ENCODE measurements around the gene TPBGL. TPM values are rescaled to one million over a fixed set of nuclear protein-coding genes. Genes with fewer than 3 reads are reported as not detected.
A peak's percentile ranks its signal among the peaks of the same experiment; 100 is the strongest.

Gene TPBGL
- total and polyA plus RNA-seq, 3 experiments from 2014 or later, result 0.09 to 0.23 TPM; not detected in 1

- Histone ChIP-seq H3K36me3 (ENCODE audit: insufficient read depth, low read length) (no peaks in the 10 kb centered on the region), H3K9me3 (ENCODE audit: low read length) (no peaks in the 10 kb centered on the region), H3K27ac (ENCODE audit: low read depth, low read length) (no peak overlapping the region), H3K4me3 (ENCODE audit: low read length) (no peak overlapping the region), H3K4me1 (ENCODE audit: insufficient read depth, low read length) (no peaks in the 10 kb centered on the region), H3K27me3 (ENCODE audit: insufficient read depth, low read length, poor library complexity, severe bottlenecking) (no peaks in the 10 kb centered on the region)
- no peak overlapping the region for H3K4me3 Mint-ChIP-seq
- peaks cover 0 to 1% (median 0%) of the 10 kb centered on the region in 3 donors for H3K36me3 Mint-ChIP-seq
- no peak overlapping the region for H3K27ac Mint-ChIP-seq
- DNase-seq, result no peak
- ChIA-PET CTCF (interaction anchor here (1.3 to 1.4 kb wide), 2 partner anchors 10 to 74 kb away, joined by 4 to 9 read pairs; no protein-coding TSS in a partner anchor), POLR2A (no interaction called here)
- peaks cover 24 to 61% of the 10 kb centered on the region in 2 donors for H3K27me3 Mint-ChIP-seq
- H3K9me3 Mint-ChIP-seq, result peaks cover 0 to 7% (median 0%) of the 10 kb centered on the region in 5 donors
- no peaks in the 10 kb centered on the region for H3K4me1 Mint-ChIP-seq
These were observed 25.7 kb upstream of the TPBGL start for GRCh38 chr11:75214843-75215242.

DNA sequence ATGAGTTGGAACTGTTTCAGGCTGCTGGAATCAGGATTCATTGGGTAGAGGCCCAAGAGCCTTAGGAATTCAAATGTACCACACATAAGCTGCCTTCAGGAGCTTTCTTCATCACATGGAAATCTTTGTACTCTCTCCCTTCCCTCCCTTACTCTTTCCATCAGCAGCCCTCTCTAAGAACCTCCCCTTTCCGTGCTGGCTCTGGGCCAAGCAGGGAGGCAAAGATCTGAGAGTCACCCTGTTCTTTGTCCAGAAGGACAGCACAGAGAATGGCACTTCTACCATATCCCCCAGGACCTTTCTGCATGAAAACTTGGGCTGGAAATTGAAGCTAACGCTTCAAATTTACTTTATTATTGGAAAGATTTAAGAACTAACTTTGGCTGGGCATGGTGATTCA, 20.7 kb upstream of the TPBGL start:
- Histone ChIP-seq H3K36me3 (ENCODE audit: insufficient read depth, low read length) (no peaks in the 10 kb centered on the region), H3K9me3 (ENCODE audit: low read length) (no peaks in the 10 kb centered on the region), H3K27me3 (ENCODE audit: insufficient read depth, low read length, poor library complexity, severe bottlenecking) (no peaks in the 10 kb centered on the region), H3K4me3 (ENCODE audit: low read length) (no peak overlapping the region), H3K4me1 (ENCODE audit: insufficient read depth, low read length) (no peaks in the 10 kb centered on the region), H3K27ac (ENCODE audit: low read depth, low read length) (no peak overlapping the region)
- ChIA-PET CTCF (interaction anchor here (1.2 to 1.9 kb wide), 2 partner anchors 10 to 79 kb away, joined by 3 to 7 read pairs; no protein-coding TSS in a partner anchor), POLR2A (no interaction called here)
- no peak for DNase-seq
- H3K4me1 Mint-ChIP-seq, result no peaks in the 10 kb centered on the region
- no peaks in the 10 kb centered on the region for H3K36me3 Mint-ChIP-seq
- H3K27me3 Mint-ChIP-seq, result peaks cover 23 to 39% of the 10 kb centered on the region in 2 donors
- H3K27ac Mint-ChIP-seq, result no peak overlapping the region
- H3K9me3 Mint-ChIP-seq, result peaks cover 0 to 3% (median 0%) of the 10 kb centered on the region in 5 donors
- H3K4me3 Mint-ChIP-seq, result no peak overlapping the region

GRCh38 chr11:75223954-75224643, 16.5 kb upstream of the TPBGL start:
- Mint-ChIP-seq H3K27ac (peak overlapping the region in 1 of 8 donors; percentile 75), H3K9me3 (no peaks in the 10 kb centered on the region), H3K4me1 (no peaks in the 10 kb centered on the region), H3K27me3 (peaks cover 4 to 6% of the 10 kb centered on the region in 2 donors), H3K4me3 (no peak overlapping the region), H3K36me3 (no peaks in the 10 kb centered on the region)
- ChIA-PET CTCF (interaction anchor here (2.6 kb wide), 1 partner anchor 84 kb away, joined by 12 read pairs; no protein-coding TSS in a partner anchor), POLR2A (no interaction called here)
- Histone ChIP-seq H3K36me3 (ENCODE audit: insufficient read depth, low read length) (no peaks in the 10 kb centered on the region), H3K4me3 (ENCODE audit: low read length) (no peak overlapping the region), H3K27ac (ENCODE audit: low read depth, low read length) (no peak overlapping the region), H3K4me1 (ENCODE audit: insufficient read depth, low read length) (no peaks in the 10 kb centered on the region), H3K9me3 (ENCODE audit: low read length) (no peaks in the 10 kb centered on the region), H3K27me3 (ENCODE audit: insufficient read depth, low read length, poor library complexity, severe bottlenecking) (no peaks in the 10 kb centered on the region)
- no peak for DNase-seq

DNA sequence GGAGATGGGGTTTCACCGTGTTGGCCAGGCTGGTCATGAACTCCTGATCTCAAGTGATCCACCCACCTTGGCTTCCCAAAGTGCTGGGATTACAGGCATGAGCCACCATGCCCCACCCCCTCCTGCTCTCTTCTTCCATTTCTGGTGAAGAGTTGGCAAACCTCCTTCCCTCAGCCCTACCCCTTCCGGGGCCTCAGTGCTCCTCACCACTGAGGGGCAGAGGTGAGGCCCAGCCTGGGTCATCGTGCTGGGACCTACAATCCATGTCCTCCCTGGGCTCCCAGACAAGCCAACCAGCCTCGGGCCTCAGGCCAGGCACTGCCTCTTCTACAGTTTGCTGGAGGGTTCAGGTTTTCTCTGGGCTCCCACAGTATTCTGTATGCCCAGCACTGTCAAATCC, 14.8 kb upstream of the TPBGL start:
- Histone ChIP-seq H3K4me3 (ENCODE audit: low read length) (no peak overlapping the region), H3K27ac (ENCODE audit: low read depth, low read length) (no peak overlapping the region), H3K36me3 (ENCODE audit: insufficient read depth, low read length) (no peaks in the 10 kb centered on the region), H3K4me1 (ENCODE audit: insufficient read depth, low read length) (no peaks in the 10 kb centered on the region), H3K27me3 (ENCODE audit: insufficient read depth, low read length, poor library complexity, severe bottlenecking) (no peaks in the 10 kb centered on the region), H3K9me3 (ENCODE audit: low read length) (no peaks in the 10 kb centered on the region)
- H3K27ac Mint-ChIP-seq, result no peak overlapping the region
- ChIA-PET CTCF (interaction anchor here (0.6 to 1.2 kb wide), 3 partner anchors 11 to 22 kb away, joined by 3 read pairs; no protein-coding TSS in a partner anchor), POLR2A (no interaction called here)
- H3K4me1 Mint-ChIP-seq, result no peaks in the 10 kb centered on the region
- no peaks in the 10 kb centered on the region for H3K9me3 Mint-ChIP-seq
- no peak for DNase-seq
- H3K36me3 Mint-ChIP-seq, result no peaks in the 10 kb centered on the region
- peaks cover 4 to 5% of the 10 kb centered on the region in 2 donors for H3K27me3 Mint-ChIP-seq
- no peak overlapping the region for H3K4me3 Mint-ChIP-seq

GRCh38 chr11:75229466-75229865, 11.1 kb upstream of the TPBGL start:
- H3K4me3 Mint-ChIP-seq, result no peak overlapping the region
- no peak overlapping the region for H3K27ac Mint-ChIP-seq
- Histone ChIP-seq H3K27ac (ENCODE audit: low read depth, low read length) (no peak overlapping the region), H3K9me3 (ENCODE audit: low read length) (no peaks in the 10 kb centered on the region), H3K27me3 (ENCODE audit: insufficient read depth, low read length, poor library complexity, severe bottlenecking) (no peaks in the 10 kb centered on the region), H3K4me1 (ENCODE audit: insufficient read depth, low read length) (no peaks in the 10 kb centered on the region), H3K4me3 (ENCODE audit: low read length) (no peak overlapping the region), H3K36me3 (ENCODE audit: insufficient read depth, low read length) (no peaks in the 10 kb centered on the region)
- peaks cover 9 to 24% of the 10 kb centered on the region in 2 donors for H3K27me3 Mint-ChIP-seq
- DNase-seq, result no peak
- H3K4me1 Mint-ChIP-seq, result no peaks in the 10 kb centered on the region
- CTCF ChIA-PET, result interaction anchor here (0.6 to 4.9 kb wide), 5 partner anchors 10 to 89 kb away, joined by 3 to 22 read pairs (median 7); partner anchors contain the start of gene TPBGL
- POLR2A ChIA-PET, result no interaction called here
- peaks cover 0 to 5% (median 3%) of the 10 kb centered on the region in 3 donors for H3K36me3 Mint-ChIP-seq
- no peaks in the 10 kb centered on the region for H3K9me3 Mint-ChIP-seq

- Mint-ChIP-seq H3K9me3 (no peaks in the 10 kb centered on the region), H3K27me3 (peaks cover 10 to 29% of the 10 kb centered on the region in 2 donors), H3K36me3 (peaks cover 0 to 5% (median 3%) of the 10 kb centered on the region in 3 donors), H3K27ac (no peak overlapping the region), H3K4me1 (no peaks in the 10 kb centered on the region), H3K4me3 (no peak overlapping the region)
- Histone ChIP-seq H3K36me3 (ENCODE audit: insufficient read depth, low read length) (no peaks in the 10 kb centered on the region), H3K4me1 (ENCODE audit: insufficient read depth, low read length) (no peaks in the 10 kb centered on the region), H3K27ac (ENCODE audit: low read depth, low read length) (no peak overlapping the region), H3K4me3 (ENCODE audit: low read length) (no peak overlapping the region), H3K27me3 (ENCODE audit: insufficient read depth, low read length, poor library complexity, severe bottlenecking) (no peaks in the 10 kb centered on the region), H3K9me3 (ENCODE audit: low read length) (no peaks in the 10 kb centered on the region)
- ChIA-PET POLR2A (no interaction called here), CTCF (interaction anchor here (1.2 to 4.9 kb wide), 4 partner anchors 11 to 90 kb away, joined by 3 to 22 read pairs (median 8); partner anchors contain the start of gene TPBGL)
- DNase-seq, result no peak
These were observed 10.0 kb upstream of the TPBGL start for GRCh38 chr11:75230621-75231020.

- peaks cover 18 to 50% of the 10 kb centered on the region in 2 donors for H3K27me3 Mint-ChIP-seq
- Histone ChIP-seq H3K4me1 (ENCODE audit: insufficient read depth, low read length) (no peaks in the 10 kb centered on the region), H3K36me3 (ENCODE audit: insufficient read depth, low read length) (no peaks in the 10 kb centered on the region), H3K27me3 (ENCODE audit: insufficient read depth, low read length, poor library complexity, severe bottlenecking) (no peaks in the 10 kb centered on the region), H3K4me3 (ENCODE audit: low read length) (no peak overlapping the region), H3K27ac (ENCODE audit: low read depth, low read length) (no peak overlapping the region), H3K9me3 (ENCODE audit: low read length) (no peaks in the 10 kb centered on the region)
- H3K36me3 Mint-ChIP-seq, result peaks cover 0 to 9% (median 6%) of the 10 kb centered on the region in 3 donors
- no peak for DNase-seq
- no peaks in the 10 kb centered on the region for H3K4me1 Mint-ChIP-seq
- no peaks in the 10 kb centered on the region for H3K9me3 Mint-ChIP-seq
- no peak overlapping the region for H3K27ac Mint-ChIP-seq
- ChIA-PET CTCF (interaction anchor here (0.8 to 4.9 kb wide), 3 partner anchors 8 to 92 kb away, joined by 3 to 22 read pairs (median 3); partner anchors contain the start of gene TPBGL), POLR2A (no interaction called here)
- H3K4me3 Mint-ChIP-seq, result no peak overlapping the region
These were observed 6.8 kb upstream of the TPBGL start for GRCh38 chr11:75233754-75234172.

DNA sequence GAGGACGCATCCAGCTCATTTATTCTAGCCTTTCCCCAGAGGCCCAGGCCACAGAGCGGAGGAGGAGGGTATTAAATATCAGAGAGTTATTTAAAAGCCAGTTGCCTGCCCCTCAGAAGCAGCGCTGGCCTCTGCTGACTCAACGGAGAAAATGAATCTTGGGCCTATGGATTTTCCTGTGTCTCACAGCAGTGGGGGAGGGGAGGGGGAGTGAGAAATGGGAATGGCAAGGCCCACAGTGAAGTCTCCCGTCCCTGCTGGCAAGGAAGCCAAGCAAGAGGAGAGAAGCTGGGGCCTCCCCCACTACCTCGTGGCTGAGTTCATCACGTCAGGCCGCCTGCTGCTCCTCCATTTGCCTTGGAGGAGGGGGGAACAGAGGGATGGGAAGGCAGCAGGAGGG, 4.5 kb upstream of the TPBGL start:
- H3K4me3 Mint-ChIP-seq, result no peak overlapping the region
- Histone ChIP-seq H3K9me3 (ENCODE audit: low read length) (no peaks in the 10 kb centered on the region), H3K36me3 (ENCODE audit: insufficient read depth, low read length) (no peaks in the 10 kb centered on the region), H3K27me3 (ENCODE audit: insufficient read depth, low read length, poor library complexity, severe bottlenecking) (peaks cover 12% of the 10 kb centered on the region), H3K4me3 (ENCODE audit: low read length) (no peak overlapping the region), H3K27ac (ENCODE audit: low read depth, low read length) (no peak overlapping the region), H3K4me1 (ENCODE audit: insufficient read depth, low read length) (peaks cover 8% of the 10 kb centered on the region)
- CTCF ChIA-PET, result interaction anchor here (1.6 to 17.5 kb wide), 3 partner anchors 11 to 90 kb away, joined by 3 to 419 read pairs (median 4); partner anchors contain the start of gene SLCO2B1
- peaks cover 20 to 59% of the 10 kb centered on the region in 2 donors for H3K27me3 Mint-ChIP-seq
- peak overlapping the region in 1 of 8 donors; percentile 87 for H3K27ac Mint-ChIP-seq
- no peak for DNase-seq
- H3K36me3 Mint-ChIP-seq, result peaks cover 0 to 8% (median 6%) of the 10 kb centered on the region in 3 donors
- no peaks in the 10 kb centered on the region for H3K9me3 Mint-ChIP-seq
- peaks cover 0 to 8% (median 0%) of the 10 kb centered on the region in 3 donors for H3K4me1 Mint-ChIP-seq
- POLR2A ChIA-PET, result no interaction called here

Measured in CD8-positive, alpha-beta memory T cell (primary cell).